ENCODE results near the gene PHAX. TPM values are rescaled to one million over a fixed set of nuclear protein-coding genes. Genes with fewer than 3 reads are reported as not detected.

Gene PHAX
- total and polyA plus RNA-seq, 2 donors (not counting 1 experiment from before 2014, with no cell fraction given), result 54.5 to 103 TPM

DNA sequence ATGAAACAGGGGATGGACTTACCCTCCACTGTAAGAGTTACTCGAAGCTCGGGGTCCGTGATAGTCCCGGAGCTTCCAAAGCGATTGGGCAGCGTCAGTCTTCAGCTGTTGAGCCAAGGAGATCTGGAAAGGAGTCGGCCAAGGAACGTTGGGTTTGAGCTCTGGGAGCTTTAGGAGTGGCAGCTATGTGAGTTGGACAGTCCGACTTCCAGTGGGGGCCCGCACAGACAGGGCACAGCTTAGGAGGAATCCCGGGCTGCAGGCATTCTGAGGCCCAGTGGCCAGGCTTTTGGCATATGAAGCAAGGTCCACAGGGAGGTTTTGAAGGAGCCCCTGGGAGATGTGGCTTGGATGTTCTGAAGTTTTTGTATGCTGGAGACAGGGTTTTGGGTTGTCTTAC, 72.7 kb downstream of the PHAX start:
- Histone ChIP-seq H3K4me3 (replicated peaks in 1 of 4; ENCODE audit: control extremely low read depth in 1 of 4, insufficient read depth in 1 of 4, low read depth in 3 of 4, low read length in 4 of 4) (no peak overlapping the region), H3K9ac (ENCODE audit: insufficient read depth, low read length) (no peak overlapping the region), H3K79me2 (ENCODE audit: control insufficient read depth, insufficient read depth, low read length) (no peaks in the 10 kb centered on the region), H4K20me1 (ENCODE audit: control insufficient read depth, extremely low read depth, insufficient read depth, low read length) (no peaks in the 10 kb centered on the region), H3K4me1 (ENCODE audit: control insufficient read depth, extremely low read depth, insufficient read depth, low read length) (no peaks in the 10 kb centered on the region), H3K9me3 (ENCODE audit: control insufficient read depth, insufficient read depth, low read depth, low read length) (no peaks in the 10 kb centered on the region), H2AFZ (ENCODE audit: low read length) (no peak overlapping the region), H3K27me3 (ENCODE audit: control insufficient read depth, insufficient read depth, low read length) (no peaks in the 10 kb centered on the region), H3K27ac (ENCODE audit: insufficient read depth, low read length) (no peak overlapping the region), H3K4me2 (ENCODE audit: extremely low read depth, insufficient read depth, low read length) (no peak overlapping the region), H3K36me3 (ENCODE audit: control insufficient read depth, insufficient read depth, low read length) (no peaks in the 10 kb centered on the region)
- no peak for DNase-seq (ENCODE audit: low read depth in 2 of 2)
- TF ChIP-seq, protein P1, sequence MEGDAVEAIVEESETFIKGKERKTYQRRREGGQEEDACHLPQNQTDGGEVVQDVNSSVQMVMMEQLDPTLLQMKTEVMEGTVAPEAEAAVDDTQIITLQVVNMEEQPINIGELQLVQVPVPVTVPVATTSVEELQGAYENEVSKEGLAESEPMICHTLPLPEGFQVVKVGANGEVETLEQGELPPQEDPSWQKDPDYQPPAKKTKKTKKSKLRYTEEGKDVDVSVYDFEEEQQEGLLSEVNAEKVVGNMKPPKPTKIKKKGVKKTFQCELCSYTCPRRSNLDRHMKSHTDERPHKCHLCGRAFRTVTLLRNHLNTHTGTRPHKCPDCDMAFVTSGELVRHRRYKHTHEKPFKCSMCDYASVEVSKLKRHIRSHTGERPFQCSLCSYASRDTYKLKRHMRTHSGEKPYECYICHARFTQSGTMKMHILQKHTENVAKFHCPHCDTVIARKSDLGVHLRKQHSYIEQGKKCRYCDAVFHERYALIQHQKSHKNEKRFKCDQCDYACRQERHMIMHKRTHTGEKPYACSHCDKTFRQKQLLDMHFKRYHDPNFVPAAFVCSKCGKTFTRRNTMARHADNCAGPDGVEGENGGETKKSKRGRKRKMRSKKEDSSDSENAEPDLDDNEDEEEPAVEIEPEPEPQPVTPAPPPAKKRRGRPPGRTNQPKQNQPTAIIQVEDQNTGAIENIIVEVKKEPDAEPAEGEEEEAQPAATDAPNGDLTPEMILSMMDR (conservative IDR thresholded peaks at IDR 0.05 in 1 of 2, IDR thresholded peaks at IDR 0.05 in 1 of 2; ENCODE audit: low read depth in 1 of 2, low read length in 2 of 2), result no peak
- TF ChIP-seq EZH2 (IDR thresholded peaks at IDR 0.05; ENCODE audit: low read length, missing control alignments), result no peak

DNA sequence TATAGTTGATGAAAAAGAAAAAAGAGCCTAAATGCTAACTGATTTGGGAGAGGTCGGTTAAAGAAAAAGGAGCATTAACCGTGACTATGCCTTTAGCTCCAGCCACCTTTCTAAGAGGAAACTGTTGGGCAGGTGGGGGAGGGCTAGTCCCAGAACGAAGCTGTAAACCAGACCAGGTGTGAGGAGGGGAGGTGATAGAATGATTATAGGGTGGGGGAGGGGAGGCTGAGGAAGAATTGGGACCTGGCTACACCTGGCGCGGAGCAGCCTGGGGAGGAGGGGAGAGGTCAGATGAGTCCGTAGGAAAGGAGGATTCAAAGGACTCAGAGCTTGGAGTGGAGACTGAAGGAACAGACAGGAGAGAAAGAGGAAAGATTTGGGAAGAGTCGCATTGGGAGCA, 73.4 kb downstream of the PHAX start:
- Histone ChIP-seq H4K20me1 (ENCODE audit: control insufficient read depth, extremely low read depth, insufficient read depth, low read length) (no peaks in the 10 kb centered on the region), H3K9ac (ENCODE audit: insufficient read depth, low read length) (no peak overlapping the region), H3K27ac (ENCODE audit: insufficient read depth, low read length) (no peak overlapping the region), H3K9me3 (ENCODE audit: control insufficient read depth, insufficient read depth, low read depth, low read length) (no peaks in the 10 kb centered on the region), H3K4me1 (ENCODE audit: control insufficient read depth, extremely low read depth, insufficient read depth, low read length) (no peaks in the 10 kb centered on the region), H3K4me2 (ENCODE audit: extremely low read depth, insufficient read depth, low read length) (no peak overlapping the region), H2AFZ (ENCODE audit: low read length) (no peak overlapping the region), H3K4me3 (replicated peaks in 1 of 4; ENCODE audit: control extremely low read depth in 1 of 4, insufficient read depth in 1 of 4, low read depth in 3 of 4, low read length in 4 of 4) (no peak overlapping the region), H3K36me3 (ENCODE audit: control insufficient read depth, insufficient read depth, low read length) (no peaks in the 10 kb centered on the region), H3K27me3 (ENCODE audit: control insufficient read depth, insufficient read depth, low read length) (no peaks in the 10 kb centered on the region), H3K79me2 (ENCODE audit: control insufficient read depth, insufficient read depth, low read length) (no peaks in the 10 kb centered on the region)
- DNase-seq (ENCODE audit: low read depth in 2 of 2), result no peak
- TF ChIP-seq, protein P1 (conservative IDR thresholded peaks at IDR 0.05 in 1 of 2, IDR thresholded peaks at IDR 0.05 in 1 of 2; ENCODE audit: low read depth in 1 of 2, low read length in 2 of 2), result no peak
- no peak for TF ChIP-seq EZH2 (IDR thresholded peaks at IDR 0.05; ENCODE audit: low read length, missing control alignments)

DNA sequence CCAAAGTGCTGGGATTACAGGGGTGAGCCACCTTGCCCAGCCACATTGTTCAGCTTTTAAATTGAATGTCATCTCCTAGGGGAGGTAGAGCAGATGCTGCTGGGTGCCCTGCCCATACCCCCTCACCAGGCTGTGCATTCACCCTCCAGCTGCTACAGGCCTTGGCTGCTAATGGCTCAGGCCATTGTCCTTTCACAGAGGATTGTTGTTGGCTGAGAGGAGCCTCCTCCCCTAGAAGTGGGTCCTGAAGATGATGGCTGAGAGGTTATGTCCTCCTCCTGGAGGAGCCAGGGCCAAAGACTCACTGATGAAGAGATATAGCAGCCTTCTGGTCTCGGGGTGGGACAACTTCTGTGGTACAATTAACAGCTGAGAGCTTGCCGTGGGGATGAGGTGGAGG, 74.6 kb downstream of the PHAX start:
- TF ChIP-seq, protein P1 (conservative IDR thresholded peaks at IDR 0.05 in 1 of 2, IDR thresholded peaks at IDR 0.05 in 1 of 2; ENCODE audit: low read depth in 1 of 2, low read length in 2 of 2), result no peak
- no peak for TF ChIP-seq EZH2 (IDR thresholded peaks at IDR 0.05; ENCODE audit: low read length, missing control alignments)

More for the DNA sequence above, 74.6 kb downstream of the PHAX start:
- Histone ChIP-seq H3K27ac (ENCODE audit: insufficient read depth, low read length) (no peak overlapping the region), H2AFZ (ENCODE audit: low read length) (no peak overlapping the region), H4K20me1 (ENCODE audit: control insufficient read depth, extremely low read depth, insufficient read depth, low read length) (no peaks in the 10 kb centered on the region), H3K4me3 (replicated peaks in 1 of 4; ENCODE audit: control extremely low read depth in 1 of 4, insufficient read depth in 1 of 4, low read depth in 3 of 4, low read length in 4 of 4) (no peak overlapping the region), H3K4me1 (ENCODE audit: control insufficient read depth, extremely low read depth, insufficient read depth, low read length) (no peaks in the 10 kb centered on the region), H3K9me3 (ENCODE audit: control insufficient read depth, insufficient read depth, low read depth, low read length) (no peaks in the 10 kb centered on the region), H3K4me2 (ENCODE audit: extremely low read depth, insufficient read depth, low read length) (no peak overlapping the region), H3K9ac (ENCODE audit: insufficient read depth, low read length) (no peak overlapping the region), H3K79me2 (ENCODE audit: control insufficient read depth, insufficient read depth, low read length) (no peaks in the 10 kb centered on the region), H3K27me3 (ENCODE audit: control insufficient read depth, insufficient read depth, low read length) (no peaks in the 10 kb centered on the region), H3K36me3 (ENCODE audit: control insufficient read depth, insufficient read depth, low read length) (no peaks in the 10 kb centered on the region)
- DNase-seq (ENCODE audit: low read depth in 2 of 2), result no peak

Measured in fibroblast of lung (primary cell).